SK-N-SH treated with all-trans-retinoic acid at 6 μM for 48 hours (cell line): ENCODE data around the gene MAPRE2.

ENCODE experiments used
- ARNTL ChIP-seq: fragments of 450-650 bp; formaldehyde crosslinking; IDR thresholded peaks from 2 replicates; pipeline ENCODE4 v1.5.0; 2020; ENCODE audit warnings: low read depth, mild to moderate bottlenecking, moderate library complexity, borderline replicate concordance
- ESRRG ChIP-seq: fragments of 250-450 bp; sonication (Bioruptor Pico); IDR thresholded peaks from 2 replicates; pipeline ENCODE4 v1.6.1; 2021; ENCODE audit warnings: mild to moderate bottlenecking
- PPARA ChIP-seq: fragments of 250-450 bp; sonication (Bioruptor Pico); IDR thresholded peaks from 2 replicates; pipeline ENCODE4 v1.5.0; 2020; ENCODE audit warnings: mild to moderate bottlenecking, borderline replicate concordance
- SNAI2 ChIP-seq: fragments of 250-450 bp; sonication (Bioruptor Pico); IDR thresholded peaks from 2 replicates; pipeline ENCODE4 v1.5.0; 2020; ENCODE audit warnings: mild to moderate bottlenecking, moderate library complexity
- TCF4 ChIP-seq: fragments of 250-450 bp; sonication (Bioruptor Pico); IDR thresholded peaks from 2 replicates; pipeline ENCODE4 v1.8.0; 2021; ENCODE audit warnings: mild to moderate bottlenecking, moderate library complexity, borderline replicate concordance
- TOX ChIP-seq: fragments of 250-450 bp; sonication (Bioruptor Pico); IDR thresholded peaks from 2 replicates; pipeline ENCODE4 v1.8.0; 2021; ENCODE audit warnings: mild to moderate bottlenecking, moderate library complexity, borderline replicate concordance
- ZNF565 ChIP-seq: fragments of 450-650 bp; formaldehyde crosslinking; conservative IDR thresholded peaks from 2 replicates; pipeline ENCODE4 v1.5.0; 2020; ENCODE audit warnings: low read depth, mild to moderate bottlenecking, moderate library complexity
- ZNF8 ChIP-seq: fragments of 450-650 bp; formaldehyde crosslinking; IDR thresholded peaks from 2 replicates; pipeline ENCODE4 v1.5.0; 2020; ENCODE audit warnings: mild to moderate bottlenecking, moderate library complexity
- TF ChIP-seq, protein P1 (sequence below): fragments of 250-450 bp; sonication (Bioruptor Pico); IDR thresholded peaks from 2 replicates; pipeline ENCODE4 v1.8.0; 2020; ENCODE audit warnings: mild to moderate bottlenecking, moderate library complexity, borderline replicate concordance
- TF ChIP-seq, protein P2 (sequence below): fragments of 250-450 bp; sonication (Bioruptor Pico); IDR thresholded peaks from 2 replicates; pipeline ENCODE4 v1.5.0; 2020; ENCODE audit warnings: mild to moderate bottlenecking, moderate library complexity

DNA sequence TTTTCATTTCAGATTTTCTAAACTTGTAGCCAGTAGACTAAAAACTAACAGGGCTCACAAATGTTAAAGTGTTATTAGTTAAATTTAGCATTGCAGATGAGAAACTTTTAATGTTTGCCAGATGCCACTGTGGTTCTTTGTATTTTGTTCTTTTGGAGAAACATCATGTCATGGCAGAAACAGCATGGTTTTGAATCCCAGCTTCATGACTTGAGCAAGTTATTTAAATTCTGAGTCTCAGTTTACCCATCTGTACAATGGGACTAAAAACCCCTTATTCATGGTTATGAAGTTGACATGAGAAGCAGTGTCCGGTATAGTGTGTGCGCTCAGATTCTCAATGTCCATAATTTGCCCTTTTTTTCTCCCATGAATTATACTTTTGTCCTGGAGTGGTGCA lies 56.5 kb downstream of the MAPRE2 start:
- TF ChIP-seq PPARA (CRISPR knock-in tag) (no peak), TOX (CRISPR knock-in tag) (no peak), SNAI2 (no peak), ESRRG (CRISPR knock-in tag) (no peak), ZNF8 (CRISPR knock-in tag) (no peak), ZNF565 (no peak), TCF4 (CRISPR knock-in tag) (no peak), ARNTL (CRISPR knock-in tag) (no peak)
- TF ChIP-seq, protein P1, sequence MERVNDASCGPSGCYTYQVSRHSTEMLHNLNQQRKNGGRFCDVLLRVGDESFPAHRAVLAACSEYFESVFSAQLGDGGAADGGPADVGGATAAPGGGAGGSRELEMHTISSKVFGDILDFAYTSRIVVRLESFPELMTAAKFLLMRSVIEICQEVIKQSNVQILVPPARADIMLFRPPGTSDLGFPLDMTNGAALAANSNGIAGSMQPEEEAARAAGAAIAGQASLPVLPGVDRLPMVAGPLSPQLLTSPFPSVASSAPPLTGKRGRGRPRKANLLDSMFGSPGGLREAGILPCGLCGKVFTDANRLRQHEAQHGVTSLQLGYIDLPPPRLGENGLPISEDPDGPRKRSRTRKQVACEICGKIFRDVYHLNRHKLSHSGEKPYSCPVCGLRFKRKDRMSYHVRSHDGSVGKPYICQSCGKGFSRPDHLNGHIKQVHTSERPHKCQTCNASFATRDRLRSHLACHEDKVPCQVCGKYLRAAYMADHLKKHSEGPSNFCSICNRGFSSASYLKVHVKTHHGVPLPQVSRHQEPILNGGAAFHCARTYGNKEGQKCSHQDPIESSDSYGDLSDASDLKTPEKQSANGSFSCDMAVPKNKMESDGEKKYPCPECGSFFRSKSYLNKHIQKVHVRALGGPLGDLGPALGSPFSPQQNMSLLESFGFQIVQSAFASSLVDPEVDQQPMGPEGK, result no peak
- TF ChIP-seq, protein P2, sequence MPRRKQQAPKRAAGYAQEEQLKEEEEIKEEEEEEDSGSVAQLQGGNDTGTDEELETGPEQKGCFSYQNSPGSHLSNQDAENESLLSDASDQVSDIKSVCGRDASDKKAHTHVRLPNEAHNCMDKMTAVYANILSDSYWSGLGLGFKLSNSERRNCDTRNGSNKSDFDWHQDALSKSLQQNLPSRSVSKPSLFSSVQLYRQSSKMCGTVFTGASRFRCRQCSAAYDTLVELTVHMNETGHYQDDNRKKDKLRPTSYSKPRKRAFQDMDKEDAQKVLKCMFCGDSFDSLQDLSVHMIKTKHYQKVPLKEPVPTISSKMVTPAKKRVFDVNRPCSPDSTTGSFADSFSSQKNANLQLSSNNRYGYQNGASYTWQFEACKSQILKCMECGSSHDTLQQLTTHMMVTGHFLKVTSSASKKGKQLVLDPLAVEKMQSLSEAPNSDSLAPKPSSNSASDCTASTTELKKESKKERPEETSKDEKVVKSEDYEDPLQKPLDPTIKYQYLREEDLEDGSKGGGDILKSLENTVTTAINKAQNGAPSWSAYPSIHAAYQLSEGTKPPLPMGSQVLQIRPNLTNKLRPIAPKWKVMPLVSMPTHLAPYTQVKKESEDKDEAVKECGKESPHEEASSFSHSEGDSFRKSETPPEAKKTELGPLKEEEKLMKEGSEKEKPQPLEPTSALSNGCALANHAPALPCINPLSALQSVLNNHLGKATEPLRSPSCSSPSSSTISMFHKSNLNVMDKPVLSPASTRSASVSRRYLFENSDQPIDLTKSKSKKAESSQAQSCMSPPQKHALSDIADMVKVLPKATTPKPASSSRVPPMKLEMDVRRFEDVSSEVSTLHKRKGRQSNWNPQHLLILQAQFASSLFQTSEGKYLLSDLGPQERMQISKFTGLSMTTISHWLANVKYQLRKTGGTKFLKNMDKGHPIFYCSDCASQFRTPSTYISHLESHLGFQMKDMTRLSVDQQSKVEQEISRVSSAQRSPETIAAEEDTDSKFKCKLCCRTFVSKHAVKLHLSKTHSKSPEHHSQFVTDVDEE (CRISPR knock-in tag), result no peak
